ENCODE data around the gene FTO.
A peak's percentile ranks its signal among the peaks of the same experiment; 100 is the strongest.
"Not testable (repeated sequence)": the region's sequence is repeated elsewhere in the genome, so short reads cannot be mapped to it uniquely, and the experiment has no call there.

Gene FTO

GRCh38 chr16:53703590-53704444 is at the start of gene FTO, which contains the start of gene RPGRIP1L:
Gene FTO, plus strand, starts transcription at chr16:53704156.
Gene RPGRIP1L, minus strand, starts transcription at chr16:53703859. Its CDS starts 3,136 bp downstream, at chr16:53700723.
- peak; percentile 99 for DNase-seq

GRCh38 chr16:53654946-53655345 is 49.0 kb upstream of the FTO start:
- no peak for DNase-seq

GRCh38 chr16:53662072-53662471 is 41.9 kb upstream of the FTO start:
- no peak for DNase-seq

- peak; percentile 99 for DNase-seq
Measured at GRCh38 chr16:53664724-53665345, 39.1 kb upstream of the FTO start.

GRCh38 chr16:53666786-53667415 is 37.1 kb upstream of the FTO start:
- peak; percentile 85 for DNase-seq

GRCh38 chr16:53668869-53669268 is 35.1 kb upstream of the FTO start:
- no peak for DNase-seq

GRCh38 chr16:53672461-53672860 is 31.5 kb upstream of the FTO start:
- DNase-seq = no peak

- DNase-seq = no peak
Measured at GRCh38 chr16:53673189-53673588, 30.8 kb upstream of the FTO start.

- no peak for DNase-seq
Measured at GRCh38 chr16:53678155-53678554, 25.8 kb upstream of the FTO start.

- peak; percentile 51 for DNase-seq
Measured at GRCh38 chr16:53678756-53679343, 25.1 kb upstream of the FTO start.

- DNase-seq = no peak
Measured at GRCh38 chr16:53680756-53681155, 23.2 kb upstream of the FTO start.

GRCh38 chr16:53681354-53681753 is 22.6 kb upstream of the FTO start:
- DNase-seq = no peak

- not testable (repeated sequence) for DNase-seq
Measured at GRCh38 chr16:53685334-53685733, 18.6 kb upstream of the FTO start.

- no peak for DNase-seq
Measured at GRCh38 chr16:53686710-53687109, 17.2 kb upstream of the FTO start.

- peak; percentile 53 for DNase-seq
Measured at GRCh38 chr16:53689636-53690035, 14.3 kb upstream of the FTO start.

GRCh38 chr16:53690771-53691170 is 13.2 kb upstream of the FTO start:
- no peak for DNase-seq

GRCh38 chr16:53692146-53692545 is 11.8 kb upstream of the FTO start:
- DNase-seq = peak; percentile 64

- DNase-seq = no peak
Measured at GRCh38 chr16:53693320-53693719, 10.6 kb upstream of the FTO start.

- peak; percentile 91 for DNase-seq
Measured at GRCh38 chr16:53695070-53695469, 8.9 kb upstream of the FTO start.

- not testable (repeated sequence) for DNase-seq
Measured at GRCh38 chr16:53698271-53698670, 5.7 kb upstream of the FTO start.

GRCh38 chr16:53704445-53704813 is 473 bp downstream of the FTO start:
- DNase-seq = no peak

- DNase-seq = no peak
Measured at GRCh38 chr16:53707671-53708070, 3.7 kb downstream of the FTO start.

GRCh38 chr16:53708490-53708889 is 4.5 kb downstream of the FTO start:
- DNase-seq = no peak
